HG02571 (cell line): Measurements from ENCODE around the gene DNASE1L1.

Source experiments
- ATAC-seq: cut with Tn5 transposase; IDR thresholded peaks from one replicate; pipeline ENCODE4 v1.9.1; 2021; ENCODE audit warnings: mild to moderate bottlenecking, moderate library complexity; ENCODE audit not compliant: unreplicated experiment

The DNASE1L1 gene

DNA sequence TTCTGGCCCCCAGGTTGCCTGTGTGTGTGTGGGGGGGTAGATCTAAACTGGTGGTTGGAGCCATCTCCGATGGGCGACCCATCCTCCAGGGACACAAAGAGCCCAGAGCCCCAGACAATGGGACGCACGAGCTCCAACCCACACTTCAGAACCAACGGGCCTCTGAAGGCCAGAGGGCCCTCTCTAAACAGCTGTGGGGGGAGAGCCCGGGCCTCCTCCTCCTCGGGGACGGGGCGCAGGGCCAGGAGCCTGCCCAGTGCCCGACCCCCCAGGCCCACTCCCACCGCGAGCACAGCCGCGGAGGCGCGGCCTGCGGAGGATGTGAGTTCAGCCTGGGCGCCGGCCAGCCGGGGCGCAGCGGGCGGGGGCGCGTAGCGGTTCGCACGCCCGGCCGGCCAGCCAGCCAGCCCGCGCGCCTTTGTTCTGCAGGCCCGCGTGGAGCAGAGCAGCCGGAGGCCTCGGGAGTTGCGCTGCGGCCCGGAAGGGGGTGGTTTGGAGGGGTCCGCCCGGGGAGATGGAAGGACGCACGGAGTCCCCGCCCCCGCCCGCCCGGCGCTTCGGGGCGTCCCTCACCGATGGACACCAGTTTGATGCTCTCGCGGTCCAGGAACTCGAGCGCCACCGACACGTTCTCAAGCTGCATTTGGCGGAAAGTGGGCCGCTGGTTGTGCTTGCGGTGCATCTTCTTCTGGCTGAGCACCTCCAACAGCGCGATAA is 38.6 kb downstream of the DNASE1L1 start:
- no peak for ATAC-seq

DNA sequence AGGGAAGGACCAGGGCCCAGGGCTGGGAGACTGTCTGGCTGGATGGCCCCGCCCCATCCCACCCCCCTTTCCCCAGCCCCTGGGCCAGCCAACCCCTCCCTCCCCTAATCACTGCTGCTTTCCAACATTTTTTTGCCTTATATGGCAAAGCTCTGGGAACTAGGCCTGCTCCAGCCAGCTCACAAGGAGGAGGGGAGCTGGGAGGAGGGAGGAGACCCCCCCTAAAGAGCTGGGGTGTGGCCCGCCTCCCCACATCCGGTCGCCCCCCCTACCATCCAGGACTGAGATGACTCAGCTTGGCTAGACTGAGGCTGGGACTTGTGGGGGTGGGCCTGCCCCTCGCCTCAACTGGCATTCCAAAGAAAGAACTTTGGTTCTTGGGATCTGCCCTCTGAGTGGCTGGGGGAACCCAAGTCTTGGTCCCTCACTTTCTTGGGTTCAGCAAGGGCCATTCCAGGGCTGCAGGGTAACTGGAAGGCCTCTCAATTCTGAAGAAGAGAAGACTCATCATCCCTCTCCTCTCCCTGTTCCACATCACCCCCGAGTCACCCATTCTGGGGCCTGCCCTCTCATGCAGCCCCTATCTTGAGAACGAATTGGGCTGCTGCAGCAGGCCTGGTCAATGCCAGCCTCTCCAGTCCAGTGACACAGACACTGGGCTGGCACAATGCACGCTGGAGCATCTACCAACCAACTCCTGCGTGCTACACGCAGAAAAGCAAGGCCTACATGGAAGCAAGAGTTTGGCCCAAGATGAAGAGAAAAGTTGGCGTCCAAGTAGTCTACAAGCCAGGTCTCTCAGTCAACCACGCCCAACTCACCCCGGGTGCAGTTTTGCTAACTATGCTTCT is 39.4 kb downstream of the DNASE1L1 start:
- no peak for ATAC-seq

DNA sequence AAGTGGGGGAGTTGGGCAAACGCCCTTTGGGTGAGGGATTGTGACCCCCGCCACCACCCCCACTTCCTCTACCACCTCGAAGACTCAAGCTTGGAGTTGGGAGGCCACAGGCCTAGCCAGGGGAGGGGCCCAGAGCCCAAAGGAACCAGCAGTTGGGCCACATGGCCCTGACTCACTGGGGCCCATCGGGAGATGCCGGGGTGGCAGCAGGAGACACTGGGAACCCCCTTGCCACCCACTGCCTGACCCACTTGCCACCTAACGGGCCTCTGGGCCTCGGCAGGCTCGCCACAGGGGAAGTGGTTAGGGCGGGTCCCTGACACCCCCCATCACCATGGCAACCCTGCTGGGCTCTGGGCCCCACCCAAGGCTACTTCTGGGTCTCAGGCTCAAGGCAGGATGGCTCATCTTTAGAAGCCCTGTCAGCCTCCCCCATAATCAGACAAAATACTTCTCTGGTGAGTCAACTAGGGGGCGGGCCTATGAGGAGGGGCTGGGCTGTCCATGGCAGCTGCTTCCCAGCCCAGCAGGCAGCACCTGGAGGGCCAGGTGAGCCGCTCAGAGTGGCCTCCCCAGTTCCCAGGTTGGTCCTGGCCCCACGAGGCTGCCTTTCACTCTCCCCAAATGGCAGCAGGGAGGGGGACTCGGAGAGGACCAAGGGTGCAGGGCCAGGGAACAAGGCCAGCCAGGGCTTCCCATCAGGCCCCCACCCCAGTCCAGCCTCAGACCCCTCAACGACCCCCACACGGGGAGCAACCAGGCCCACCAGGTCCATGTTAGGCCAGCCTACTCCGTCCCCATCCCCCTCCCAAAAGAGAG is 40.2 kb downstream of the DNASE1L1 start:
- peak; percentile 27 for ATAC-seq

DNA sequence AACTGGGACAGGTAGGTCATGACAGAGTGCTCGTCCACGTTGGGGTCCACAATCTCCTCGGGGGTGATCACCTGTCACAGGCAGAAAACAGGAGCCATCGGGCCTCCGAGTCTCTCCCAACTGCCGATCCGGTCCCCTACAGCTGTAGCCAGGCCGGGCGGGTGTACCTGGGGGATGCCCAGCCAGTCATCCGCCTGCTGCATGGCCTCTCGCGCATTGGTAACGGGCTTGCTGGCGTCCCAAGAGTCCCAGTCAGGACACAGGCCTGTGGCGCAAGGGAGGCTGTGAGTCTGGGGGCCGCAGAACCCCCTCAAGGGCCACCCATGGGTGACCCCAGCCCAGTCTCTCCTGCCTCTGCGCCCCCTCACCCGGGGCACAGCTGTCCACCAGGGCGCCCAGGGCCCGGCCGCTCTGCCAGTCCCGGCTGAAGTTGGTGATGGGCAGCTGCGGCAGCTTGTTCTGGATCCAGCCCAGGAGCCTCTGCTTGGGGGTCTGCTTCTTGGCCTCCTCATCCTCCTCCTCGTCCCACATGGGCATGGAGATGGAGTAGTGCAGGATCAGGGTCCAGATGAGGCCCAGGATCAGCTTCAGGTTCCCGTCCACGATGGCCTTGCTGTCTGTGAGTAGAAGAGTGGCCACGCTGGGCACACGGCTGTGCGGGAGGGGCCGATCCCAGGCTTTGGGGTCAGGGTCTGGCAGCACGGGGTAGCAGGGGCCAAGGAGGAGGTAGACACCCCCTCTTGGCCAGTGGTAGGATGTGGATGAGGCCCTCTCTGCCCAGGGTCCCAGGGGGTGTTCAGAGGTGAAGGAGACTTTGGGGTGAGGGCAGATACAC is 41.4 kb downstream of the DNASE1L1 start:
- no peak for ATAC-seq

DNA sequence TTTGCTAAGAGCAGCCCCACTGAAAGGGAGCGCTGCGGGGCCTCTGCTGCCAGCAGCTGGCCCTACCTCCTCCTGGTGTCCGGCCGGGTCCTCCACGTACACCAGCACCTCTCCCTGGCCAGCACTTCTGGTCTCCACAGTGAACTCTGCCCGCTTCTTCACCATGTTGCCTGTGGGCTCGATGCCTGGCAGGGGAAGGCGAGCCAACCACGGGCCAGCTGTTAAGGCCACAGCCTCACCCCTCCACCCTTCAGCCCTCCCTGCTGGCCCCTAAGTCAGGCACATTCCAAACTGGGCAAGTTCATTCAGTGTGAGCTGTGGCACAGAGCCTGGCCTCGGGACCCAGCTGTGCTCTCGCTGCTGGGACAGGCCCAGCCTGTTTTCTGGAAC is 42.4 kb downstream of the DNASE1L1 start:
- no peak for ATAC-seq

DNA sequence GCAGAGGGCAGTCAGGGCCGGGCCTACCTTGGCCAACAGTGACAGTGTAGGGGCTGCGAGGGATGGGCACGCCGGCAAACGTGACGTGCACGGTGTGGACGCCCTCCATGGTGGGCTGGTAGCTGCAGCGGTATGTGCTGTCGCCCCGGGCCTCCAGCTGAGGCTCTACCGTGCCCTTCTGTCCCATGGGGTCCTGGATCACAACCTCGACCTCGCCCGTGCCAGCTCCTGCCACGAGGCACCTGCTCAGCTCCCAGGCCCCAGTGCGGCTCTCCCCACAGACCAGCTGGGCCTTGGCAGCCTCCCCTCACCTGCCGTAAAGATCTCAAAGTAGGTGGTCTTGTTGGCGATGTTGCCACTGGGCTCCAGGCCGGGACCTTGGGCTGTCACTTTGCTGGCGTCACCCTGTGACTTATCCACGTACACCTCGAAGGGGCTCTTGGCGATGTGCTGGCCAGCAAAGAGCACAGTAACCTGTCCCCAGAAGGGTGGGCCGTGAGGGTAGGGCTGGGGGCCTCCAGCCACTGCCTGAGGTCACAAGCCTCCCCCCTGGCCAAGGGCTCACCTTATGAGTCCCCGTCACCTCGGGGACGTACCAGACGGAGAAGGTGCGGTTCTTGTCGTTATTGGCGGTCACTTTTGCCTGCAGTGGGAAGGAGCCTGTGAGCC is 42.9 kb downstream of the DNASE1L1 start:
- ATAC-seq = no peak

DNA sequence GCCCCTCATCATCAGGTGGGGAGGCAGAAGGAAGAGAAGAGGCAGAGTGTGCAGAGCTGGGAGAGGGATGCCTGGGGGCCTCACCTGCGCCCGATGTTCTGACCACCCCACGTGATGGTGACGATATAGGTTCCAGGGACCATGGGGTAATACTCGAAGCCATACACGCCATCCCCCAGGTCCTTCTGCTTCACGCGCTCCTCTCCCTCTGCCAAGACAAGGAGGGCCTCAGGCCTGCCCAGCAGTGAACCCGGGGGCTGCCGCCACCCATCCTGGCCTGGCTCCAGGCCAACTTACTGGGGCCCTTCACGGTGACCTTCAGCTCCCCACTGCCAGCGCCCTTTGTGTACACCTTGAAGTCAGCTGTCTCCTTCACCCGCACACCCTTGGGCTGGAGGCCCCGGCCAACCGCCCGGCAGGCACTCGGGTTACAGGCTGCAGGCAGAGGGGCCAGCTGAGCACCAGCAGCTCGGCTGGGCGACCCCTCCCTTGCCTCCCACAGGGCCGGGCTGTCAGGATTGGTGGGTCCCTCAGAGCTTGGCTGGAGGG is 43.9 kb downstream of the DNASE1L1 start:
- no peak for ATAC-seq

DNA sequence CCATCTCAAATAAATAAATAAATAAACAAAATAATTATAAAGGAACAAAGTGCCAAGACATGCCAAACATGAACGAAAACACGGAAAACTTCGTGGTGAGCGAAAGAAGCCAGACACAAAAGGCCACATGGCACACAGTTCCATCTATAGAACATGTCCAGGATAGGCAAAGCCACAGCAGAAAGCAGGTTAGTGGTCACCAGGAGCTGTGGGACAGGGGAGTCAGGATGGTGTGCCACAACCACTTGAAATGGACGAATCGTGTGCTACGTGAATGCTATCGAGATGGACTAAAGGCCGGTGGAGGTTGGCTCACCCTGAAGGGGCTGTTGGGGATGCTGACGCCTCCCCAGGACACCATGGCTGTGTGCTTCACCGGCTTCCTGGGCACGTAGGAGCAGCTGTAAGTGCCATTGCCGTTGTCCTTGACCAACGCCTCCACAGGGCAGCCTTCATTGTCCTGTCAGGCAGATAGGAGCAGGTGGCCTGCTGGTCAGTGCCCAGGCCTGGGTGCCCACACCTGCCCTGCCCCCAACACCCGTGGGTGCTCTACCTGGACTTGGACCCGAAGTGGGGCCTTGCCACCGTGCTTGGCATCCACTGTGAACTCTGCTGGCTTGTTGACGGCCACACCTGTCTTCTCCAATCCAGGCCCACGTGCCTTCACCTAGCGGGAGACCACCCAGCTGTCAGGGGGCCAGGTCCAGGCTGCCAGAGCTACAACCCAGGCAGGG is 45.2 kb downstream of the DNASE1L1 start:
- no peak for ATAC-seq

DNA sequence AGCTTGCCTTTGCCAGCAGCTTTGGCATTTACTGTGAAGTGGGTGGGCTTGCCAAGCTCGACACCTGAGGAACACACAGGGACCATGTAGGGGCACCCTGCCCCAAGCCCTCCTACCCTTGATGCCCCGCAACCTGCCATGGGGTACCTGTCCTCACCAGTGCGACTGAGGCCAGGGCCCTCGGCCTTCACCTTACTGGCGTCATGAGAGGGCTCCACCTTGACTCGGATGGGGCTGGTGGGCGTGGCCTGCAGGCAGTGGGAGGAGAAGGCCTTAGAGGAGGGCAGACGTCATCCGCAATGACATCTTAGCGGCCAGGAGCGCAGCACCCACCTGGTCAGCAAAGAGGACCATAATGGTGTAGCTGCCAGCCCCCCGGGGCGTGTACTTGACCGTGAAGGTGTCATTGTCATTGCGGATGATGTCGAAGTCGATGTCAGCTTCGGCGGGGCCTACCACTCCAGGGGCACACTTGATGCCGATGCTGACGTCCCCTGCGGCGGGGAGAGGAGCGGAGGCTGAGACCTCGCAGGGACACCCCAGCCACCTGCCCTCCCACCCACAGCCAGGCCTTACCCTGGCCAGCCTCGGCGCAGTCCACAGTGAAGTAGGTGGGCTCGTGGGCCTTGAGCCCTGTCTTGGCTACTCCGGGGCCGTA is 46.8 kb downstream of the DNASE1L1 start:
- no peak for ATAC-seq

DNA sequence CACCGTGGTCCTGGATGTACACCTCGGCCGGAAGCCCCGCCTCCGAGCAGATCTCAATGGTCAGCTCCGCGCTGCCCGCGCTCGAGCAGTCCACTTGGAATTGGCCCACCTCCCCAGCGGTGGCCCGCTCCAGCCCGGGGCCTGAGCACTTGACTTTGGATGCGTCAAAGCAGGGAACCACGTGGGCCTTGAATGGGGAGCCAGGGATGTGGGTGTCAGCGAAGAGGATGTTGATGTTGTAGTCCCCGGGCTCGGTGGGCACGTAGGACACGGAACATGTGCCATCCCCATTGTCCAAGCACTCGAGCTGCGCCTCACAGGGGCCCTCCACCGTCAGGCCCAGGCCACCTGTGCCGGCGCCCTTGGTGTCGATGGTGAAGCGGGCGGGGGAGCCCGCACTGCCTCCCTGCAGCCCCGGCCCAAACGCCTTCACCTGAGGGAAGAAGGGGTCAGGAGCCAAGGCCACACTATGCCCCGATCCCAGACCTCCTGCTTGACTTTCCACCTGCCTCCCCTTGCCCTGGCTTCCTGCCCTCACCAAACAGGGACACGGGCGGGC is 48.8 kb downstream of the DNASE1L1 start:
- no peak for ATAC-seq

DNA sequence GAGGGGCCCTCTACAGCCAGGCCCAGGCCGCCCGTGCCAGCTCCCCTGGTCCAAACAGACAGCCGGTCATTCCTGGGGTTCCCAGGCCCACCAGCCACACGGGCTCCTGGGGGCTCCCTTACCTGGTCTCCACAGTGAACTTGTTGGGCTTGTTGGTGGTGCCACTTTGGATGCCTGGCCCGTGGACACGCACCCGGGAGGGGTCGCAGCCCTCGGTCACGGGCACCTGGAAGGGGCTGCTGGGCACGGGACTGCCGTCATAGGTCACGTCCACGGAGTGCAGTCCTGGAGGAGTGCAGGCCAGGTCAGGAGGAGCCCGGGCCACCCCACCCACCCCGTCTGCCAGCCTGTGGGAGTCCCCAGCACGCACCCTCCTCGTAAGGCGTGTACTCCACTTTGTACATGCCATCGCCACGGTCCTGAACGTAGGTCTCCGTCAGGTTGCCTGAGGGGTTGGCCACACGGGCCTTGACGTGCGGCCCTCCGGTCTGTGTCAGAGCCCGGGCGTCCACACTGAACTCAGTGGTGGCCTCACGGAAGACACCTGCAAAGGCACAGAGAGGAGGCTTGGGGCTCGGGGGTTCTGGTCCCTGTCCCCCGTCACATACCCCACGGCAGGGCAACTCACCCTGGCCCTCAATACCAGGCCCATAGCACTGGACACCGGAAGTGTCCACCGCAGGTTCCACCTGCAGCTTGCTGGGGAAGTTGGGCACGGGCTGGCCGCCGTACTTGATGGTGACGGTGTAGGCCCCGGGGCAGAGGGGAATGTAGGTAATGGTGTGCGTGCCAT is 49.5 kb downstream of the DNASE1L1 start:
- no peak for ATAC-seq

DNA sequence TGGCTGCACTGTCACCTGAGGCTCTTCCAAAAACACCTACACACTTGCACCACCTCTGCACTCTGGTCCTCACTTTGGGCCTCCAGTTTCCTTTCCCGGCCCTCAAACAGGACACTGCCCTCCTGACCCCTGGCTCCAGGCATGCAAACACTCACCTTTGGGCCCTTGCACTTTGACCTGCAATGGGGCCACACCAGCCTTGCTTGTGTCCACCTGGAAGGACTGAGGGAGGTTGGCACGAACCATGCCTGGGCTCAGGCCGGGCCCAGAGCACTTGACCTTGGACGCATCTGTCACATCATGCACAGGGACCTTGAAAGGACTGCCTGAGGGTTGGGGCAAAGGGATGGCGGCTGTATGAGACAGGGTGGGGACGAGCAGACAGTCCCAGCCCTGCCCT is 50.2 kb downstream of the DNASE1L1 start:
- no peak for ATAC-seq

DNA sequence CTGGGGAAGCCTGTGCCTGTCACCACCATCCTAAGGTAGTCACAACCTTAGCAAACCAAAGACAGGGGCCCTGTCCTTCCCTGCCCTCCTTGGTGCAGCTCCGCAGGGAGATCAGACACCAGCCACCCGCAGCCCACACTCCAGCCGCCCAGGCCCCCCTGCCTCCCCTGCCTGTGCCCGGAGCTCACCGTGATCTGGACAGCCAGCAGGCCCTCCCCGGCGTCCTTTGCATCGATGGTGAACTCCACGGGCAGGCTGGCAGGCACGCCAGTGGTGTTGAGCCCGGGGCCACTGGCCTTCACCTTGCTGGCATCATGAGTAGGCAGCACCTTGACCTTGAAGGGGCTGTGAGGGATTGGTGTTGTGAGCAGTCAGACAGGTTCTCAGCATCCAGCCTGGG is 51.0 kb downstream of the DNASE1L1 start:
- ATAC-seq = no peak

DNA sequence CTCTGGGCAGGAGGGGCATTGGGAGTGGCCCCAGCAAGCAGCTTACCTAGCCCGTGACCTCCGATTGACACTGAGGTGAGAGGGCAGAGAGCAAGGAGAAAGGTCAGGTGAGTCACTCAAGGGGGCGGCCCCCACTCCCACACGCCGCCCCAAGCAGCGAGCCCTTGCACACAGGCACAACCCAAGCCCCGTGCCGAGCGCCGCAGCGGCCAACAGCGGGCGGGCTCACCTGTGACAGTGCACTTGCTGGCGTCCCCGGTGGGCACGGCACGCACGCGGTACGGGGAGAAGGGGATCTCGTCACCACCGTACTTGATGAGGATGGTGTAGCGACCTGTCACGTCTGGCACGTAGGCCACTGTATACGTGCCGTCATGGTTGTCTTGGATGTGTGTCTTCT is 51.8 kb downstream of the DNASE1L1 start:
- ATAC-seq = no peak

DNA sequence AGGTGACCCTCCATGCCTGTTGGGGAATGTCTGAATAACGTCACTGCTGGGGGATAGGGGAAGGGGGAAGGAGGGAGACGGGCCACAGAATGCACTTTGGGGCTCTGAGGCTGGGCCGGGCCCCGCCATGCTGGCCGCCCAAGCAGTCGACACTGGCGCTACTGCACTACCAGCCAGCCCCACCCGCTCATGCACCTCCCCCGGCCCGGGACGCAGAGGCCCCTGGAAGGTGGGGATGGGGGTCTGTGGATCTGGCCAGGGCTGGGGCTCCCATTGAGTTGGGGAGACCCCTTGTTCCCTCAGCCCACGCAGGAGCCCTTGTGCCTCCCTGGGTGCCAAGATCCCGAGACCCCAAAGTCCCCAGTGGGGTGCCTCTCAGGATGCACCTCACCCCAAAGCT is 52.5 kb downstream of the DNASE1L1 start:
- ATAC-seq = no peak

DNA sequence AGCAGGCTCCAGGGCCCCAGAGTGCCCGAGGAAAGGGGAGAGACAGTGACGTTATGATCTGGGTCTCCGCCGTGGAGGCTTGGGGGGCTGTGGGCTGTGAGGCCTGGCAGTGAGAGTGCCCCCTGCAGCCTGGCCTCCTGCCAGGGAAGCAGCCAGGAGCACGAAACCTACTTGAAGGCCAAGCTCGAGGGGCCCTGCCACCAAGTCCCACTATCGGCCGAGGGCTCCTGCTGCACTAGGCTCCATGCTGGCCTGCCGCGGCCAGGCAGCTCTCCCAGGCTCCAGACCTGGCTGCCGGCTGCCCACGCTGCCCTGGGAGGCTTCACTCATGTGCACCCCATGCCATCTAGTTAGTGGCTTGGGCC is 53.3 kb downstream of the DNASE1L1 start:
- no peak for ATAC-seq

DNA sequence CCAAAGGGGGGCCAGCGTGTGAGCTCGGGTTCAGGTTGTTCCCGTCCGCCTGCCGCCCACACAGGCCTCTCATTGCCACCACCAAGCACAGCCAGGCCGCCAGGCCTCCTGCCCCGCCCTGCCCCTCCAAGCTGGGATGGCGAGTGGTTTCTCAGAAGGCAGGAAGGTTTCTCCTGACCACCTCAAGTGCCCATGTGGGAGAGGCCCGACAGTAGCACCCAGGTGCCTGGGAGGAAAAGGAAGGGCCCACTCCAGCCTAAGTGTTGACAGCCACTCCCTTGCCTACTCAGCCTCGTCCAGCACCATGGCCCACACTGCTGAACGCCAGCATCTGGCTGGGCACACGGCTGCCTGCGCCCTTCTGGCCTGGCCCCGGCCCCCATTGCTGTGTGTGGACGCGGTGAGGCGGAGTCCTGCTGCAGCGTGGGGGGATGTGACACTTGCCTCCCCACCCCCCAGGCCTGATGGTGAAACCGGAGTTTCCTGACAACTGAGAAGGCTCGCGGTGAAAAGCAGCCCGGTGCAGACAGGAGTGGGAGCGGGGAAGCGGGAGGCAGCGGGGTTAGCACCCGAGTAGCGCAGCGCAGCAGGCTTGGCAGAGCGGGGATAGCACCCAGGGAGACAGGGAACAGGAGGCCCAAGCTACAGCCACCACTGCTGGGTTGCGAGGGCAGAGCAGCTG is 53.8 kb downstream of the DNASE1L1 start:
- ATAC-seq = no peak
